Muscle of back (tissue), 11 donors: ENCODE data around the gene FOXC2. TPM values are rescaled to one million over a fixed set of nuclear protein-coding genes. Genes with fewer than 3 reads are reported as not detected.

Experiments
- DNase-seq, 3 donors: peaks; one replicate each; pipeline versions ENCODE4 v3.0.0 to v3.0.0-alpha.2; 2013
- polyA plus RNA-seq, 10 donors: library from polyadenylated mRNA; unstranded; fragments of 120-200 nt; gene quantifications; one replicate each; pipeline ENCODE4 v1.2.1, GENCODE V29; 2013; ENCODE audit not compliant: insufficient read length in 10 of 10

The FOXC2 gene
- polyA plus RNA-seq, 10 donors: 0.63 to 1.4 (median 0.91) TPM

DNA sequence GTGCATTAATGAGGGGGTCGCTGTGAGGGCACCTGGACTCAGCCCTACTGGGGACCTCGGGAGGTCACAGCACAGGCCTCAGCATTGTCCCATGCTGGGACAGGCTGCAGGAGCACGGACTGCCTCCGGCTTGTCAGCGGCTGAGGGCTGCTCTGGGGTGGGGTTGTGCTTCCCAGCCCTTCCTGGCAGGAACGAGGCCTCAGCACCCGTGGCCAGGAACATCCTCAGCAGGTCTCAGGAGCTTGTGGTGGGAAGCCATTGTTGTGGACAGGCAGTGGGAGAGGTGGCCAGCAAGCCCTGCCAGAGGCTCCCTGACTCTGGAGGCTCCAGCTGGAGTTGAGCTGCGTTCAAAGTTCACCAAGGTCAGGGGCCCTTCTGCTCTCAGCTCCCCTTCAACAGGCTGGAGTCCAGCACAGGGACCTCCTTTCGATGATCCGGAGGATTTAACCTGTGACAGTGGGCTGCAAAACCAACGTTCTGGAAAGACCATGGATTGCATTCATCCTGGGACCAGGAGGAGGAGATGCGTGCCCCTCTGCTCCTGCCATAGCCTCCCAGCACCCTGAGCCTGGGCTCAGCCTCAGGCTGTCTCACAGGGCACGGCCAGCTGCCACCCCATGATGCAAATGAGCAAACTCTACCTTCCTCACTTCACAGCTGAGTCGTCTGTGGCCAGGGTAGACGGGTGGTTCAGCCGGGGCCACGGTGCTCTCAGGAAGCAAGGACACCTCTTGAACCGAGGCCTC, 44.3 kb downstream of the FOXC2 start:
- peak in 2 of 3 donors; percentile 23 to 54 for DNase-seq

DNA sequence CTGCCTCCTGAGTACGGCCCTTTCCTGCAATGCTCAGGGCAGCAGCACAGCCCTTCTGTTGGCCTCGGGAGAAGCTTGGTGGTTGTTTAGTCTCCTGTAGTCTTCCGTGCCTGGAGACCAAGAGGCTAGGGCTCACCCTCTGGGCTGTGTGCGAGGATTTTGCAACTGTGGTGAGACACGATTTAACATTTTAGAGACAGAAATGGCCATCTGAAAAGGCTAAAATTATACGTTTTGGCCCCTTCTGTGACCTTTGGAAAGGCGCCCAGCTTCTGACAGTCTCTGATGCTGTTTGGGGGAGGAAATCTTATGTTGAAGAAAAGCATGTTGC, 44.9 kb downstream of the FOXC2 start:
- DNase-seq: peak; percentile 38 to 75 (median 58)

DNA sequence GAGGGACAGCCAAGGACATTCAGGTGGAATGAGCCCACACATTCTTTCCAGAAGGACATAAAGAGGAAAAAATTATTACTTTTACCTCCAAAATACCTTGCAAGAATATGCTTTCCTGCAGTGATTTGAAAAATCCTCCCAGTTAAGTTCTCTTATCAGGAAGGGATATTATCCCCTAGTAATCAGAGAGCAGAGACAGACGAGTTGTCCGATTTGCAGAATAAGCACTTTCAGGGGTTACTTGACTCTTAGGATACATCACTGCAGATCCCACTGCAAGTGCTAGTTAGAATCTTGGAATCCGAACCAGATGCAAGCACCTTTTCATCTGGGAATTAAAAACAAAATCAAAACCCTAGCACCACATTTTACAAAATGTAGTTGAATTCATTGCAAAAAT, 45.3 kb downstream of the FOXC2 start:
- DNase-seq: no peak

DNA sequence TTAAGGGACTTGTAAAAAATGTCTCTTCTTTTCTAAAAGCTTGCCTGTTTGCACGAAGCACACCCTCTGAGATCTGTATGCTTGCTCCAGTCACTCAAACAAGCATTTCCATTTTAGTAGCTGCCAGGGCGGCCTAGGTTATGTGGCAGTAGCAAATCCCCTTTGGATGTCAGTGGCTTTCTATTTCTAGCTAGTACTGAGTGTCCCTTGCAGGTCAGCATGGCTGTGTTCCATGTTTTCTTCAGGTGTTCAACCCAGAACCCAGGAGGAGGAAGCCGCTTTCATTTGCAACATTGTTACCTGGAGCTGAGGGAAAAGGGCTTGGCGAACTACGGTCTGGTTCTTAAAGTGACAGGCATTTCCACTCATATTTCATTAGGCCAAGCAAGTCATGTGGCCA, 48.1 kb downstream of the FOXC2 start:
- no peak for DNase-seq

DNA sequence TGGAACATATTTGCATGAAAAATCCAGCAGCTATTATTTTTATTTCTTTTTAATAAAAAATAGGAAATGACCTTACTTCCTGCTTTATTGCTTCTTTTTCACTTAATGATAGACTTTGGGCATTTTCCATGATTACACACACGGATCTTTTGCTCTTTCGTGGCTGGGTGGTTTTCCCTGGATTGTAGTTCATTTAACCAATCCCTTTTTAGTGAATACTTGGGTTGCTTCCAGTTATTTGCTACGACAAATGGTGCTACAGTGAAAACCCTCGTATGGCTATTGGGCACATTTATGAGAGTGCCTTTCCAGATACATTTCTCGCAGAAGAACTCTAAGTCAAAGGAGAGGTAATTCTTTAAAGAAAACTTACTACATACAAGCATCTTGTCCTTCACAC, 50.3 kb downstream of the FOXC2 start:
- DNase-seq: no peak

DNA sequence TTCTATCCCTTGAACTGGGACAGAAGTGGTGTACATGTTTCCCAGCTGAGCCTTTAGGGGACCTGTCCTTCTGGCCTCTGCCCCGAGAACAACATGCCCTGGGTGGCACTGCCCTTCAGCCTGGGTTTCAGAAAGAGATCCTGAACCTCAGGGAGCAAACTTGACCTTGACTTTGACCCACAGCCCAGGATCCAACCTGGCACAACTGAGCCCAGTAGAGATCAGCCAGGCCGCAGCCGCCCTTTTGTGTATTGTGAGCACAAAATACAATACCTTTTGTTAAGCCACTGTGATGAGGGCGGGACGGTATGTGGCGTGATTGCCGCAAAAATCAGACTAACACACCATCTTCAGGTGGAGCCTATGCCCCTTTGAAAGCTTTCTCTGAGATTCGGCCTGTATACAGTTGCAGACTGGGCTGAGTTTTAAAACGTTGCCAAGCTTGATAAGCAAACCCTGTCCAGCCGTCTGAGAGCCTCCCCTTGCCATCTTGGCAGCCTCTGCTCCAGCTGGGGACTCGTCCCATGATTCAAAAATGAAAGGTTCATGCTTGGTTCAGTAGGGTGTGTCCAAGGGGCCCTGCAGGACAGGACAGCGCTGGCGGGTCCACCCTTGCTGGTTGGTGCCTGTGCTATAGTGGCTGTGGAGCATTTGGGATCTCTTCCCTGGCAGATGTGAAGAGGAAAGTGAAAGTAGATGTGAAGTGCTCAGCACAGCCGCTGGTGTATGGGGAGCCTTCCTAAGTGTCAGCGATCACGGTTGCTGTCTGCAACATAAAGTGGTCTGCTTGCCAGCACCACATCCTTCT, 52.0 kb downstream of the FOXC2 start:
- DNase-seq: no peak

Other genes starting within 250 kb of the FOXC2 start
- gene FOXF1, start 56.3 kb upstream of the FOXC2 start, polyA plus RNA-seq: under 1 TPM in 4 of 10 donors, not detected in 6; 0.04 to 0.13 (median 0.07) TPM
- gene MTHFSD, start 11.6 kb upstream of the FOXC2 start, polyA plus RNA-seq: 10 to 100 TPM; 10.4 to 15.1 (median 12.5) TPM
- gene FOXL1, start 11.7 kb downstream of the FOXC2 start, polyA plus RNA-seq: under 1 TPM; 0.18 to 0.63 (median 0.33) TPM